ENCODE data around the gene UQCC2.

GRCh38 chr6:33683576-33684427 lies 27.7 kb downstream of the UQCC2 start:
- TF ChIP-seq, protein P1, sequence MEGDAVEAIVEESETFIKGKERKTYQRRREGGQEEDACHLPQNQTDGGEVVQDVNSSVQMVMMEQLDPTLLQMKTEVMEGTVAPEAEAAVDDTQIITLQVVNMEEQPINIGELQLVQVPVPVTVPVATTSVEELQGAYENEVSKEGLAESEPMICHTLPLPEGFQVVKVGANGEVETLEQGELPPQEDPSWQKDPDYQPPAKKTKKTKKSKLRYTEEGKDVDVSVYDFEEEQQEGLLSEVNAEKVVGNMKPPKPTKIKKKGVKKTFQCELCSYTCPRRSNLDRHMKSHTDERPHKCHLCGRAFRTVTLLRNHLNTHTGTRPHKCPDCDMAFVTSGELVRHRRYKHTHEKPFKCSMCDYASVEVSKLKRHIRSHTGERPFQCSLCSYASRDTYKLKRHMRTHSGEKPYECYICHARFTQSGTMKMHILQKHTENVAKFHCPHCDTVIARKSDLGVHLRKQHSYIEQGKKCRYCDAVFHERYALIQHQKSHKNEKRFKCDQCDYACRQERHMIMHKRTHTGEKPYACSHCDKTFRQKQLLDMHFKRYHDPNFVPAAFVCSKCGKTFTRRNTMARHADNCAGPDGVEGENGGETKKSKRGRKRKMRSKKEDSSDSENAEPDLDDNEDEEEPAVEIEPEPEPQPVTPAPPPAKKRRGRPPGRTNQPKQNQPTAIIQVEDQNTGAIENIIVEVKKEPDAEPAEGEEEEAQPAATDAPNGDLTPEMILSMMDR (conservative IDR thresholded peaks at IDR 0.05) = no peak
- TF ChIP-seq EZH2 (IDR thresholded peaks at IDR 0.05; ENCODE audit: low read depth) = no peak

Data from PC-9 (cell line).